Retinal pigment epithelial cell (primary cell): ENCODE measurements around the gene DDX54.

ENCODE experiments used
- DNase-seq: peaks from one replicate; pipeline ENCODE4 v3.0.0-alpha.2; 2010; ENCODE audit warnings: low read depth
- H3K4me3 ChIP-seq: 2 replicates; pipeline ENCODE4 v1.5.1; 2011; ENCODE audit warnings: mild to moderate bottlenecking, low read length, control low read depth, moderate library complexity
- CTCF ChIP-seq: conservative IDR thresholded peaks from 2 replicates; pipeline ENCODE4 v1.5.1; 2011; ENCODE audit warnings: low read depth, low read length, control low read depth, inconsistent platforms

The DDX54 gene

GRCh38 chr12:113221997-113222729, 36.9 kb upstream of the DDX54 start:
- no peak for TF ChIP-seq CTCF
- DNase-seq = no peak
- peak overlapping the region; percentile 91 for H3K4me3 ChIP-seq

GRCh38 chr12:113221181-113221996, 36.1 kb upstream of the DDX54 start, which contains the start of gene TPCN1:
Gene TPCN1 (plus strand): TSS chr12:113221464. CDS start chr12:113226853, 5,389 bp downstream.
- peak; percentile 100 for DNase-seq
- H3K4me3 ChIP-seq = peak within 1 kb of the TSS; percentile 92
- TF ChIP-seq CTCF = no peak

GRCh38 chr12:113220593-113221180, 35.4 kb upstream of the DDX54 start:
- H3K4me3 ChIP-seq = peak overlapping the region; percentile 92
- DNase-seq = no peak
- TF ChIP-seq CTCF = no peak

- DNase-seq = no peak
- H3K4me3 ChIP-seq = no peak overlapping the region
- no peak for TF ChIP-seq CTCF
Measured at GRCh38 chr12:113216027-113216426, 30.7 kb upstream of the DDX54 start.

- peak; percentile 88 for DNase-seq
- H3K4me3 ChIP-seq = no peak overlapping the region
- no peak for TF ChIP-seq CTCF
Measured at GRCh38 chr12:113214895-113215400, 29.7 kb upstream of the DDX54 start.

- DNase-seq = no peak
- no peak for TF ChIP-seq CTCF
- H3K4me3 ChIP-seq = no peak overlapping the region
Measured at GRCh38 chr12:113211160-113211559, 25.9 kb upstream of the DDX54 start.
